NCI-H146 treated with DMSO at 0.1 percent for 48 hours (cell line): ENCODE measurements around the gene ALPK3.

Experiments used
- DNase-seq: peaks from one replicate; lab custom pipeline; 2025; ENCODE audit not compliant: unreplicated experiment; lab: John Stamatoyannopoulos, UW

The ALPK3 gene

GRCh38 chr15:84798436-84798946 is 18.7 kb upstream of the ALPK3 start:
- no peak for DNase-seq

GRCh38 chr15:84799511-84800187 is 17.5 kb upstream of the ALPK3 start:
- DNase-seq, result no peak

DNA sequence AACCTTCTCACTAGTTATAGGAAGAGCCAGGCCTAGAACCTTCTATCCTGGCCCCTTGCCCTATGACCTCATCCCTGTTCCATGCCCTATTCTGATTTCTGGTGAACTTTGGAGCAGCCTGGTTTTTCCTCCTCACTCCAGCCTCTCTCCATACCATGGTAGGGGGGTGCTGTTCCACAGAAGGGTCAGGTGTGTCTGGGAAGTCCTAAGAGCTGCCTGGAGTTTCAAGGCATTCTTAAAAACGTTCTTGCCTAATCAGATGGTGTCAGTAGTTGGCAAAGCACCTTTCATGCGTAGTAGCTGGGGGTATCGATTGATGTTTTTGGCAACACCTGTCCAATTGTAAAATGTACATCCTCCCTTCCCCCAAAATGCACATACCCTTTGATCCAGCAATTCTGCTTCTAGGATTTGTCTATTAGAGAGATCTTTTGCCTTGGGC is 16.8 kb upstream of the ALPK3 start:
- no peak for DNase-seq

DNA sequence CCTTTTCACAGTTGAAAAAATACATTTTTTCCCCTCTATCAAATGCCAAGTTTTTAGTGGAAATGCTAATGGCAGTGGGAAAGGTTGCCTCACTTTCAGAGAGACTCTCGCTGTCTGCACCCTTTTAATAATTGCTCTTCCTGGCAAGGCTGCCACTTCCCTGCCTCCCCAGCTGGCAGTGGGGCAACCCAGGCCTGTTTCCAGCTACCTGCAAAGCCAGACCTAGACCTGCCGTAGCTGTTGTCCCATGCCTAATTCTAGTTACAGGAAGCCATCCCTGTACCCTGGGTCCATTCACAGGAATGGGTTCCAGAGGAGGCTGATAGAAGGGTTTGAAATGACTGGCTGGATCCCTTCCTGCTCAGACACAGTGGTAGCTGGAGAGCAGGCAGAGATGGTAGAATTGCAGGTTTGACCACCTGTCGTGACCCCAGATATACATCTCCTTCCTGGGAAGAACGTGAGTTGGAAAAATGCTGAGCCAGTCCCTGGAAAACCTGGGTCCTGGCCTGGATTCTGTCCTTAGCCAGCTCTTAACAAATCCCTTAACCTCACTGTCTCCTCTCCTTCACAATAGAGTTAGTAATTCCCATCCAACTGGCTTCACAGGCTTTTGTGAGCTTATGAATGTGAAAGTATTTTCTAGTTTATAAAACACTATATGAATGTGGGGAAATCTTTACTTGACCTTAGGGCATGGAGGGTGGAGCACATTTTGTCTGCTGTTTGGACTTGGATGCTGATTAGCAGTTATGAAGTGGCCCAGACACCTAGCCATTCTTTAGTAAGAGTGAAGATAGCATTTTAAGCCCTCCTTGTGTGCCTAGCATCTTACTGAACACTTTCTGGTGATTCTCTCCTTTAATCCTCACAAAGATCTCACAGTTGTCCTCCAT is 12.9 kb upstream of the ALPK3 start:
- DNase-seq, result no peak

GRCh38 chr15:84805221-84805620 is 11.9 kb upstream of the ALPK3 start:
- no peak for DNase-seq

DNA sequence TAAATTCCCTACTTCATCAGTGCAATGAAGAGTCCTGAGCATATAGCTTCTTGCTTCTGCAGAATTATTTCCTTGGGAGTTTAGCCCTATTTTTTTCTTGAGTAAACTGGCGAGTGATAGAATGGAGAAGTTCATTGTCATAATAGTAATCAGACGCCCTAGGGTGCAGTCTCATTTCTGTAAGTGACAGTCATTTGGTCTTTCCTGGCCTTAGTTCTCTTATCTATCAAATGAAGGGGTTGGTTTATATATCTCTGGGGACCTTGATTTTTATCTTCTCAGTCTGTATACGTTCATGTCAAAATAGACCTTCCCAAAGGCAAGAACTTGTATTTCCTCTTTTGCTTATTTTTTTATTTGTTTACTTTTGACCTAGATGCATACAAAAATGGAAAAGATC is 9.9 kb upstream of the ALPK3 start:
- peak; percentile 0 for DNase-seq

GRCh38 chr15:84810073-84810840 is 6.9 kb upstream of the ALPK3 start:
- no peak for DNase-seq

DNA sequence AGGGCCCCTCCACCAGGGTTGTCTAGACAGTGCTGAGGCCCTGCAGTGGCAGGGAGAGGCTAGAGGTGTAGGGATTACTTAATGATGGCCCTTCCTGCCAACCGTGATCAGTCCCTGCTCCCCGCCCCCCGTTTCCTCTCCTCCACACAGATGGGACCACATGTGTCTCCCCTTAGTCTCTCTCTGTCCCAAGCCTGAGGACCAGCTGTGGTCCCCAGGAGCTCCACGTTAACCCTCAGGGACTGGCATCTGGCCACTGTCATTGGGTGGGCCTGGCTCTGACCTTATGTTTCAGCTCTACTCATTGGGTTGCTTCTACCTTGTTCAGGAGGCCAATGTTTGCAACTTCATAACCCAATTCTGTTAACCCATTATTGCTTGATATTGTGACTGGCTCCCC is 6.0 kb upstream of the ALPK3 start:
- DNase-seq, result no peak

DNA sequence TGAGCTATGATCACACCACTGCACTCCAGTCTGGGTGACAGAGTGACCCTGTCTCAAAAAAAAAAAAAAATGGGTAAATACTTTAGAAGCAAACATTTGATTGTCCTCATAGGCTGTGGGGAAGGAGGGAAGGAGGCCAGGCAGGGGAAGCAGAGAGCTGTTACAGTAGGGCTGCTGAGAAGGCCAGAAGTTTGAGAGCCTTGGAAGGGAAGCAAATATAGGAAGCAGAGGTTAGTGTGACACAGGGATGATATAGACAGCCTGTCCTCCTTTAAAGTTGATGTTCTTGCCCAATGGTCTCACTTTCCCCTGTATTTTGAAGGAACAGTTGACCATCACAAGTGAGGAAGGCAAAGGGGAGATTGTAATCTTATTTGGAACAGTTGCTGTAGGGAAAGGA is 5.3 kb upstream of the ALPK3 start:
- no peak for DNase-seq

- DNase-seq, result no peak
Observed at GRCh38 chr15:84812842-84813241, 4.3 kb upstream of the ALPK3 start.

- no peak for DNase-seq
Observed at GRCh38 chr15:84813435-84813834, 3.7 kb upstream of the ALPK3 start.

DNA sequence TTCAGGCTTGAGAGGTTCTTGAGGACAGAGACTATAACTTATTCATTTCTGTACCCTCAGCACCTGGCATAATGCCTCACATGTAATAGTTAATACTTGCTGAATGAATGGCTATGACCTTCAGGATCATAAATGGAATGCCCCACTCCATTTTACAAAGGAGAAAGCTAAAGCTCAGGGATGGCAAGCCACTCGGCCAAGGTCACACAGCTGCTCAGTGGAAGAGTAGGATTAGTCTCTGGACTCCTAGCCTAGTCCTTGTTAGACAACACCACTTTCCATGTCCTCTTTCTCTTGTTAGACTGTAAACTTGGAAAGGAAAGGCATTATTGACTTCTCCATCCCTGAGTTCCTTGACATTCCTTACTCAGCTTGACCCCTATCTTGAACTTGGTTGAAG is 3.2 kb upstream of the ALPK3 start:
- DNase-seq, result no peak

GRCh38 chr15:84814916-84815315 is 2.2 kb upstream of the ALPK3 start:
- no peak for DNase-seq

DNA sequence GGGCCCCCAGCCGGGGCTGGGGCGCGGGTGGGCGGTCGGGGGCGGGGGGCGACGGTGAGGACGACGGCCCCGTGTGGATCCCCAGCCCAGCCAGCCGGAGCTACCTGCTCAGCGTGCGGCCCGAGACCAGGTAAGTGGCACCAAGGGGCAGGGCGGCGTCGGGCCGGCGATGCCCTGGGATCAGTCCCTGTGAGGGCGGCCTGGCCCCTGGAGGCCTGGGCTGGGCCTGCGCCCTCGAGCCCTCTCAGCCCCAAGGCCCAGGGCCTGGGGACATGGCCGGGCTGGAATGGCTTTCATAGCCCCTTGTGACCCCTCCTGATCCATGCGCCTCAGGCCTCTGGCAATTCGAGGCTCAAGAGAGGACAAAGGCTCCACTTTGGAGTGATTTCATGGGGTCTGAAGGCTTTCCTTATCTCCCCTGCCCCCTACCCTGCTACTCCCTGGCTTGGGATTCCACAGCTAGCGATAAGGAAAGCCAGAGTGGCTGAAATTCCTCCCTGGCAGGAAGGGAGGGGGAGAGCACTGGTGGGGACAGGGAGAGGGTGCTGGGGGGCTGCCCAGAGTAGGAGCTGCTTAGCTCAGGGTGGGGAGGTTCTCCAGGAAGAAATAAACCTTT is 418 bp downstream of the ALPK3 start:
- no peak for DNase-seq

DNA sequence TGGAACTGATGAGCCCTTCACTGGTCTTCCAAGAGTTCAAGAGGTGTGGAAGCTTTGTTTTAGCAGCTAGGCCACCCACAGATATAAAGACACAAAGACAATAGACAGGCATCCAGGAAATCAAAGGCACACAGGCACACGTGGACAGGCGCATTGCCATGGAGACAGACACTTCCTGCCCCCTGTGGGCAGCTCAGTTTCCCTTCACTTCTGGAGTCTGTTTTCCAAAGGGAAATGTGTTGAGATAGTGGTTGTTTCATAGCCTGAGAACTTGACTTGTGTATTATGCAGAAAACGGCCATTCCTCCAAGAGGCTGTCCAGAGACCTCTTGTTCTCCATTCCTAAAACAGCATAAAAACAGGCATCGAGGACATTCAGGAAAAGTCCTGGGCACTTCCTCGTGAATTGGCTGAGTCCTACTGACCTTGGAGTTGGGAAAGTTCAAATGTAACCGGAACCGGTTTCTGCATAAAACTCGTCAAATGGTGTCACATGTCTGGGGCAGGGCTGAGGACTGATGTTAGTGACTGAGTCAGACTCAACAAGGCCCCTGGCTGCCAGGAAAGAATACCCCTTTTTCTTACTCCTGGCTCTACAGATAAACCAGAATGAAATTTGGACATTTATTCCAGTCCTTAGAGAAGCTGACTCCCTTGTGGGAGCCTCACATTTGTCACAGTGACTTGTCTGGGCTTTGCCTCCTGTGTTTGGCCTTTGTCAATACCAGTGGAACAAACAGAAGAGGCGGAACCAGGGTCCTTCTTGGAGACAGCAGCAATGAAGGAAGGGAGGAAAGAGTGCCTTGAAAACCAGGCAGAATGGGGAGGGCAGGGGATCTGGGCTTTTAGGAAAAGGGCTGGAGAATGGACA is 1.3 kb downstream of the ALPK3 start:
- peak; percentile 46 for DNase-seq

GRCh38 chr15:84819291-84819768 is 2.2 kb downstream of the ALPK3 start:
- DNase-seq, result no peak

GRCh38 chr15:84819791-84820190 is 2.6 kb downstream of the ALPK3 start:
- no peak for DNase-seq

DNA sequence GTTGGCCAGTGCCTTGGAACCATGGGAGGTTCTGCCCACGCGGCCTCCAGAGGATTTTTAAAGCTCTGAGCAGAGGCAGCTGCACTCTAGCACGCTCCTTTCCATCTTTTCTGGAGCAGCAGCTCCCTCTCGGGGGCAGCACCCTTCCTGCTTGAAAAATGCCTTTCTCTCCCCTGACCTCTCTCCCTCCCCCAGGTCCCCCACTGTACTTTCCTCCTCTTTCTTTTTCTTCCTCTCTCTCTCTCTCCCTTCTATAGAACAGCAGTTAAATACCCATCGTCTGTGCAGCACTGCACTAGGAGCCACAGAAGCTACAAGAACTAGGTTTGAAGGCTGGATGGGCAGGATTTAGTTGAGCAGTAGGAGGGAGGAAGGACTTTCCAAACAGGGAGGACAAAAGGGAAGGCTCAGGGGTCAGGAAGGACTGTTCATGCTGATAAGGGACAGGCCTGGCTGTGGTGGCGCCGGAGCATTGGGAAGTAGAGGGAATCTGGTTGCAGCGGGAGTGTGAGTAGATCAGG is 4.4 kb downstream of the ALPK3 start:
- DNase-seq, result no peak

GRCh38 chr15:84822653-84823281 is 5.6 kb downstream of the ALPK3 start:
- no peak for DNase-seq
